ENCODE measurements around the gene FOXD4L3. TPM values are rescaled to one million over a fixed set of nuclear protein-coding genes. Genes with fewer than 3 reads are reported as not detected.
"Not testable (repeated sequence)": the region's sequence is repeated elsewhere in the genome, so short reads cannot be mapped to it uniquely, and the experiment has no call there.

Gene FOXD4L3
- polyA plus RNA-seq (2011; rRNA removed) (not detected in 2 replicates), polyA plus RNA-seq (2017; fragmentation: RNase III; extraction: RNeasy Plus Mini Kit Qiagen cat#74134 plus additional on column Dnase treatment) (0.06 to 0.12 TPM (median 0.07 TPM) in 3 replicates), polyA minus RNA-seq (2011; rRNA and poly(A)+ RNA removed) (0.29 TPM in 1 of 2 replicates, not detected in the other)
- polyA plus RNA-seq (2012; cell fraction: cytosol; rRNA removed): 0.03 TPM in 2 replicates
- 0.06 and 0.16 TPM in 2 replicates for polyA plus RNA-seq (2012; cell fraction: nucleus; rRNA removed)

DNA sequence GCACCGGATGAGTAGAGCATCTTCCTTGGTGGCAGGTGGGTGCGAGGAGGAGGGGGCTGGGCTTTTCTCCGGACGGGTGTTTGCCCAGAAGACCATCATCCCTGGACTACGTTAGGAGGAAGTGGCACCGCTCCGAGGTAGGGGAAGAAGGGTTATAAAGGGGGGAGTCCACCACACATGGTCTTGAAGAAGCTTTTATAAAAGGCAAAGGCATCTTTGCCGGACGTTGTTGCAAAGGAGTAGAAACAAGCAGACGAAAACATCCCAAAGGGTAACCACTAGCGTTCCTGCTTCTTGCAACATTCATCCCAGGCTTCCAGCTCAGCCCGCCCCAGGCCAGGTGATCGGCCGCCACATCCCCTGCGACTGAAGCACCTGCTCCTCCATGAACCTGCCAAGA lies at the start of gene FOXD4L3:
Gene FOXD4L3 (plus strand): TSS at position 301 of the 400 bp plus-strand sequence. CDS start 85 bp downstream, at position 386.
- H3K4me1 ChIP-seq; H3K27ac ChIP-seq; POLR2A ChIA-PET; H3K4me3 ChIP-seq; ATAC-seq; H3K9me3 ChIP-seq; DNase-seq (ENCODE audit: low read depth in 1 of 2, low spot score in 1 of 2); FAIRE-seq; H3K4me2 ChIP-seq; CTCF ChIA-PET: not testable (repeated sequence)
- WGBS (ENCODE audit: missing lambda C conversion rate): 100% methylated on average over 4 of the region's 15 CpGs

DNA sequence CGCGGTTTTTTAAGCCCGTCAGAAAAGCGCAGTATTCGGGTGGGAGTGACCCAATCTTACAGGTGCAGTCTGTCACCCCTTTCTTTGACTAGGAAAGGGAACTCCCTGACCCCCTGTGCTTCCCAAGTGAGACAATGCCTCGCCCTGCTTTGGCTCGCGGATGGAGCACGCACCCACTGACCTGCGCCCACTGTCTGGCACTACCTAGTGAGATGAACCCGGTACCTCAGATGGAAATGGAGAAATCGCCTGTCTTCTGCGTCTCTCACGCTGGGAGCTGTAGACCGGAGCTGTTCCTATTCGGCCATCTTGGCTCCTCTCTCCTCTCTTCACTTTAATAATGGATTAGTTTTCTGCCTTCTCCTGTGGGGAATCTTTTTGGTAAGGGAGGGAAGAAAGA lies 21.6 kb upstream of the FOXD4L3 start:
- H3K4me3 ChIP-seq; FAIRE-seq; POLR2A ChIA-PET; H3K9me3 ChIP-seq; H3K4me2 ChIP-seq; H3K27ac ChIP-seq; H3K4me1 ChIP-seq; CTCF ChIA-PET; ATAC-seq; DNase-seq (ENCODE audit: low read depth in 1 of 2, low spot score in 1 of 2): not testable (repeated sequence)
- WGBS (ENCODE audit: missing lambda C conversion rate): 96% methylated on average over 11 of the region's 16 CpGs

DNA sequence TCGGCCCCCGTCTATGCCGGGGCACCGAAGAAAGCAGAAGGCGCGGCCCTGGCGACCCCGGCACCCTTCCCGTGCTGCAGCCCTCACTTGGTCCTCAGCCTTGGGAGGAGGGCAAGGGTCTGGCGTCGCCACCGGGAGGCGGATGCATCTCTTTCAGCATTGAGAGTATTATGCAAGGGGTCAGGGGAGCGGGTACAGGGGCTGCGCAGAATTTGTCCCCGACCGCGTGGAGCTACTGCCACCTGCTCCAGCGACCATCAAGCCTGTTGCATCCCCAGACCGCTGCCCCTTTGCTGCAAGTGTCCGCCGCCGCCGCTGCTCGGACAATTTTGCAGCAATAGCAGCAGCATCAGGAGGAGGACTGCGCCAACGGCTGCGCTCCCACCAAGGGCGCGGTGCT lies 1.1 kb downstream of the FOXD4L3 start:
- H3K4me1 ChIP-seq; H3K4me2 ChIP-seq; ATAC-seq; H3K4me3 ChIP-seq; POLR2A ChIA-PET; DNase-seq (ENCODE audit: low read depth in 1 of 2, low spot score in 1 of 2); CTCF ChIA-PET; H3K9me3 ChIP-seq; FAIRE-seq; H3K27ac ChIP-seq: not testable (repeated sequence)
- WGBS (ENCODE audit: missing lambda C conversion rate): no CpG with 5 or more reads among the region's 30 CpGs

DNA sequence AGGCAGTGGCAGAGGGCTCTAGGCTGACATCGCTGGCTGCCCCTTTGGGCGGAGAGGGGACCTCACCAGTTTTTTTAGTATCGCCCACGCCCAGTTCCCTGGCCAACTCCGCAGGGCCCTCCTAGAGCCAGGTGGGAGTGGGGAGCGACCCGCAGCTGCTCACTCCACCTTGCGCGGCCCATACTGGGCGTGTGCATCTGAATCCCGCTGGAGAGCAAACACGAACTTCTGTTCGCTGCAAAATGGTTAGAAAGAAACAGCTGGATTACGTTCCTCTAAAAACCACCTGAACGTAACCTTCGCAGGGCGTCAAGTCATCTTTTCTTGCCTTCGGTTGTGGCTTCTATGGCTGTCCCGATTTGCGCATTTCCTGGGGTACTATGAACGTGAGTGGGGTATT lies 1.5 kb downstream of the FOXD4L3 start:
- H3K9me3 ChIP-seq; DNase-seq (ENCODE audit: low read depth in 1 of 2, low spot score in 1 of 2); FAIRE-seq; H3K27ac ChIP-seq; H3K4me2 ChIP-seq; POLR2A ChIA-PET; H3K4me1 ChIP-seq; ATAC-seq; CTCF ChIA-PET; H3K4me3 ChIP-seq: not testable (repeated sequence)
- 79% methylated on average over 6 of the region's 21 CpGs for WGBS (ENCODE audit: missing lambda C conversion rate)

GRCh38 chr9:68304777-68305176 lies 2.1 kb downstream of the FOXD4L3 start:
- ATAC-seq; H3K9me3 ChIP-seq; CTCF ChIA-PET; H3K4me3 ChIP-seq; H3K27ac ChIP-seq; H3K4me1 ChIP-seq; FAIRE-seq; POLR2A ChIA-PET; H3K4me2 ChIP-seq; DNase-seq (ENCODE audit: low read depth in 1 of 2, low spot score in 1 of 2): not testable (repeated sequence)
- 47% methylated on average over 3 of the region's 4 CpGs for whole genome bisulfite sequencing (ENCODE audit: missing lambda C conversion rate)

- H3K4me3 ChIP-seq; H3K9me3 ChIP-seq; POLR2A ChIA-PET; FAIRE-seq; H3K4me1 ChIP-seq; H3K27ac ChIP-seq; H3K4me2 ChIP-seq; DNase-seq (ENCODE audit: low read depth in 1 of 2, low spot score in 1 of 2); CTCF ChIA-PET: not testable (repeated sequence)
- ATAC-seq: peak; percentile 57 to 64
- 21% methylated on average over 10 of the region's 21 CpGs for WGBS (ENCODE audit: missing lambda C conversion rate)
Observed at GRCh38 chr9:68305680-68306285, 3.1 kb downstream of the FOXD4L3 start.

DNA sequence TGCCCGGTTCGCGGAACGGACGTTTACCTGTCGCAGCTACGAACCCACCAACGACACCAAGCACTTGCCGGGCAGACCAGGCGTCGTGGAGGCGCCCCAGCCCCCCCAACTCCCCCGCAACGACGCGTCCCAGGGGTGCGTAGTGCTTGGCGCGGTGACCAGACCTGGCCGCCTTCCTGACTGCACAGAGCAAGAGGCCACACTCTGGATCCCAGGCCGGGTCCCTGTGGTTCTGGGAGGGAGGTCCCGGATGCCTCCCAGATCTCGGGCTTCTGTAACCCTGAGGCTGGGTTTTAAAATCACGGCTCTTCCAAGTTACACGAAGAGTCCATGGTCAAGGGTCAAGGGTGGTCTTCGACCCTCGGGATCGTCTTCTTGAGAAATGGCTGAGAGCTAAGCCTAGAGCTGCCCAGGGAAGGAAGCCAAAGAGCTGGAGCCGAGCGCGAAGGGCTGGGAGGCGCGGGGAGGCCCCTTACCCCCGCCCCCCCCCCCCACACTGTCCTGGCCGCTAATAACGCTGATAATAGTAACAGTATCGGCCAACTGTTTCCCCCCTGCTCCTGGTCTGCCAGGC lies 3.8 kb downstream of the FOXD4L3 start:
- H3K4me1 ChIP-seq; H3K27ac ChIP-seq; H3K9me3 ChIP-seq; CTCF ChIA-PET; H3K4me3 ChIP-seq; FAIRE-seq; DNase-seq (ENCODE audit: low read depth in 1 of 2, low spot score in 1 of 2); POLR2A ChIA-PET; H3K4me2 ChIP-seq: not testable (repeated sequence)
- WGBS (ENCODE audit: missing lambda C conversion rate): 40% methylated on average over 15 of the region's 37 CpGs
- ATAC-seq: peak in 1 of 2 experiments; percentile 59; a peak in 3 of 6 replicates

GRCh38 chr9:68307127-68307526 lies 4.5 kb downstream of the FOXD4L3 start:
- H3K4me1 ChIP-seq; POLR2A ChIA-PET; H3K27ac ChIP-seq; CTCF ChIA-PET; DNase-seq (ENCODE audit: low read depth in 1 of 2, low spot score in 1 of 2); FAIRE-seq; H3K4me3 ChIP-seq; H3K9me3 ChIP-seq; H3K4me2 ChIP-seq: not testable (repeated sequence)
- WGBS (ENCODE audit: missing lambda C conversion rate): 85% methylated on average over 20 of the region's 35 CpGs
- ATAC-seq: peak in 1 of 2 experiments; percentile 48; a peak in 3 of 6 replicates

GRCh38 chr9:68307654-68308053 lies 5.0 kb downstream of the FOXD4L3 start:
- H3K27ac ChIP-seq; DNase-seq (ENCODE audit: low read depth in 1 of 2, low spot score in 1 of 2); CTCF ChIA-PET; H3K4me3 ChIP-seq; H3K9me3 ChIP-seq; FAIRE-seq; POLR2A ChIA-PET; H3K4me1 ChIP-seq; H3K4me2 ChIP-seq: not testable (repeated sequence)
- 63% methylated on average over 16 of the region's 21 CpGs for WGBS (ENCODE audit: missing lambda C conversion rate)
- peak in 1 of 2 experiments; percentile 38; a peak in 3 of 6 replicates for ATAC-seq

DNA sequence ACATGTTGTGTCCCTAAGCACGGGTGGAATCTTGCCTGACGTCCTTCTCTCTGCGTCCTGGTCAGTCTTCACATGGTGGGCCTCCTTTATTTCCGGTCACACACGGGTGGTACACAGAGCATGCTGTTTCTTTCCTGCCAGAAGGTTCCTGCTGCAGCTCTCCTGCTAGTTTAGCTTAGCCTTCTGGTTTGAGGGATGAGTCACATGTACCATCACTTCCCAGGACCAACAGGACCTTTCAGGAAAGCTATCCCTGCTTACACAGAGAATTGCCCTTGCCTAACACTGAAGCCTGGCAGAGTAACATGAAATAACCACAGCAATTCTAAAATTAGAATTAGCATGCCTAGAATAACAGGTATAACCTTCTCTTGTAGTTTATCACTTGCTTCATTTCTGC lies 8.5 kb downstream of the FOXD4L3 start:
- H3K9me3 ChIP-seq; FAIRE-seq; POLR2A ChIA-PET; DNase-seq (ENCODE audit: low read depth in 1 of 2, low spot score in 1 of 2); H3K4me1 ChIP-seq; CTCF ChIA-PET; H3K27ac ChIP-seq; H3K4me2 ChIP-seq; H3K4me3 ChIP-seq: not testable (repeated sequence)
- no CpG with 5 or more reads among the region's 5 CpGs for WGBS (ENCODE audit: missing lambda C conversion rate)
- peak; percentile 31 to 50; a peak in 4 of 6 replicates for ATAC-seq

DNA sequence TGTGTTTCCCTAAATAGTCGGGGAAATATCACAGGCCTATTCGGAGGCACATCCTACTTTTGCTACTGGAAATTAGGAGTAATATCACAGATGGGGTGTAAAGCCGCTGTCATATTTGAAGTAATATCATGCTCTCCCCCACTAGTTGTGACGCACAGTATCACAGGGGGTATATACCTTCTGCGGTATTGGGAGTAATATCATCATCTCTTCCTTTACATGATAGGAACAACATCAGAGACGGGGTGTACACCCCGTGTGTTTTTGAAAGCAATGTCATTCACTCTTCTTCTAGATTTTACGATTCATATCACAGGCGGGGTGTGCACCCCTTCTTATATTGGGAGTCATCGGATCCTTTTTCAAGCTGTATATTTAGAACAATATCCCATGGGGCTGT lies 15.5 kb downstream of the FOXD4L3 start:
- FAIRE-seq; POLR2A ChIA-PET; H3K4me1 ChIP-seq; H3K9me3 ChIP-seq; H3K4me3 ChIP-seq; H3K27ac ChIP-seq; H3K4me2 ChIP-seq; CTCF ChIA-PET; DNase-seq (ENCODE audit: low read depth in 1 of 2, low spot score in 1 of 2): not testable (repeated sequence)
- WGBS (ENCODE audit: missing lambda C conversion rate): 51% methylated on average over 10 of the region's 10 CpGs
- ATAC-seq: peak in 1 of 2 experiments; percentile 23; a peak in 1 of 6 replicates
